AG08395 (cell line): ENCODE measurements around the gene ZFHX3.
"Not testable (repeated sequence)": the region's sequence is repeated elsewhere in the genome, so short reads cannot be mapped to it uniquely, and the experiment has no call there.

ENCODE experiments used
- DNase-seq: peaks from one replicate; pipeline ENCODE4 v3.0.0; 2012; ENCODE audit warnings: mixed read lengths, low spot score

ZFHX3 gene

DNA sequence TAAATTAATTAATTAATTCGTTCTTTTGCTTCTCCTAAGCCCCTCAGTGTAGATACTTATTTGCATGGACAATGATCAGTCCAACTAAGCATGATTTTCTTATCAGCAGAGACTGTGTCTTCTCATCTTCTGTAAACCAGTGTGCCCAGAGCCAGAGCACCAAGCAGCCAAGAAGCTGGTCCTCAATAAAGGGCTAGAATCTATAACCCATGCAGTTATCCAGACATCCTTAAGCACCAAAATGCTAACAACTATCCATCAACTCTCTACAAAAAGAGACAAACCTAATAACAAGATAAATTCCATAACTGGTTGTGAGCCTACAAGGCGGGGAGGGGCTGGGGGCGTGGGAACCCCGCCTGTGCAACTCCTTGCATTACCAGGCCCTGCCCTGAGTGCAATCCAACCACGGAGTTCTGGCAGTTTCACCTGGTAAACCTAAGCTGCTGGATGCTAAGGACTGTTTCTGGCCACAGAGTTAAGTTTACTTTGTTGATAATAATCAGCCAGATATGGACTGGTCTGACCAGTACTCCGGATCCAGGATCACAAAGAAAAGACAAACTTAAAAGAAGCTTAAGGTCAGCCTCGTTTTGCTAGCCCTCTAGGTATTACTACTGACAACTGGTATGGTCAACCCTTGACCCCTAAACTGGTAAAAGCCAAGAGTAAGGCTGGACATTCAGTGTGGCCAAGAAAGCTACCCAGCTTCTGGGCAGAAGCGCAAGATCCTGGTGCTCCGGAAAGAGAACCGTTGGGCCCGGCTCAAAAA lies 51.5 kb downstream of the ZFHX3 start:
- no peak for DNase-seq

DNA sequence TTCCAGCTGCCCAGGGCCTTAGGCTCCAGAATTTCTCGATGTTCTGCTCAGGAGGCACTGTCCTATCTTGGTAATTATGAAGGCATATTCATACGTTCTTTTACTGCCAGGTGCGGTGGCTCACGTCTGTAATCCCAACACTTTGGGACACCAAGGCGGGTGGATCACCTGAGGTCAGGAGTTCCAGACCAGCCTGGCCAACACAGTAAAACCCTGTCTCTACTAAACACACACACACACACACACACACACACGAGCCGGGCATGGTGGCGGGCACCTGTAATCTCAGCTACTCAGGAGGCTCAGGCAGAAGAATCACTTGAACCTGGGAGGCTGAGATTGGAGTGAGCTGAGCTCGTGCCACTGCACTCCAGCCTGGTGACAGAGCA lies 52.1 kb downstream of the ZFHX3 start:
- DNase-seq, result not testable (repeated sequence)

DNA sequence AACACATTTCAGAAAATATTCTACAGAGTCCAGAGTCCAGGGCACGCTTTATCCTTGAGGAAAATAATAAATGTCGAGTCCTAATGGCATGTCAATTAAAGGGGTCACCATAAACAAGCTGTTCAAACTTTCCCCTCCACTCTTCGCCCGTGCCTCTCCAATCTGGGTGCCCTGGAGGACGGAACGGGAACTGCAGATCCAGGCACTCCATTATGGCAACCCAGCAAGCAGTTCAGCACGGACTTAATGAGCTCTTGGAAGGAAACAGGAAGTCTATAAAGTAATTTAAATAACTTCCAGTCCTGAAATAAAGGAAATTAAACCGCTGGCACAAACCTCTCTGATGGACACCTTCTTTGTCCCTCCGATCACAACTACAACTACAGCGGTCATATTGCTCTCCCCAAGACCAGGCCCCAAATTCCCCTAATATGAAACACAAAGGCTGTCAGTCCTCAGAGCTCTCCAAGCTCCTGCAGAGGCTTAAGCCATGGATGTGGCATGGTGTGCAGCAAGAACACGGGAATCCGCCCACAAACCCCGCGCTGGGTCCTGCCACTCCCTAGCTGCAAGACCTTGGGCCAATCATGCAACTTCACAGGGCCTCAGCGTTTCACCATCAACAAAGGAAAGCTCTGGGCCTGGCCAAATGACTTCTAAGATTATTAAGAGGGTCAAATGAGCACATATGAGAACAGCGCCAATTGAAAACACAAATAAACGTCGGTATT lies 52.6 kb downstream of the ZFHX3 start:
- DNase-seq, result no peak

DNA sequence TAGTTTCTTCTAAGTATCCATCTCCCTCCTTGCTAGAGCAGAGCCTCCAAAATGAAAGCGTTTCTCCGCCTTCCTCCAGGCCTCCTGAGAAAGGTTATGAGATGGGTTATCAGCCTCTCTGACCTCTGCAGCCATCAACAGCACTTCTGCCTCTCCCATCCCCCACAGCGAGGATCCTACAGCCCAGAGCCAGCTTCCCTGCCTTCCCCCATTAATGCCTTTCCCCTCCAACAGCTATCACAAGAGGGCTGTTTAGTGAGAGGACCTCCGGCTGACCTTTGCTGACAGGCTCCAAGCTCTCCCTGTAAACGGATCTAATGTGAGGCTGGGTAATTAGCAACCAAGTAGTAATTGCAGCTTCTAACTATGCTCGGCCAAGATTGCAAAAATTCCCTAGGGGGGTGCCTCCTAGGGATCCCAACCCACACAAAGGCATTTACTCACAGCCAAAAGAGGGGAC lies 55.8 kb downstream of the ZFHX3 start:
- DNase-seq, result no peak

DNA sequence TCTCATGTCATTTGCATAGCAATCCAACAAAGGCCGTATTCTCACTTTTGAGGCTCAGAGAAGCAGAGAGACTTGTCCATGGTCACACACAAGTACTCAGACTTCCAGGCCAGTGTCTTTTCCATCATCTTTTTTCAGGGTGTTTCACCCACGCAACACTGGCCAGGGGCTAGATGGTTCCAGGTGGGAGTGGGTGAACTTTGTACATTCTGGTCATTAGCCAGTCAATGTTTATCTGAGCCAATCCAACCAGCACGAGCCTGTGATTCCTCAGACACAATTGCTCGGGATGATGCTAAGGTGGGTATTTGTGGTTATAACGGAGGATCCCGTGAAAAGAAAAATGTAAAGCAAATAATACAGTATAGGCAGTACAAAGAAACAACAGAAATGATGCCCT lies 56.3 kb downstream of the ZFHX3 start:
- no peak for DNase-seq

DNA sequence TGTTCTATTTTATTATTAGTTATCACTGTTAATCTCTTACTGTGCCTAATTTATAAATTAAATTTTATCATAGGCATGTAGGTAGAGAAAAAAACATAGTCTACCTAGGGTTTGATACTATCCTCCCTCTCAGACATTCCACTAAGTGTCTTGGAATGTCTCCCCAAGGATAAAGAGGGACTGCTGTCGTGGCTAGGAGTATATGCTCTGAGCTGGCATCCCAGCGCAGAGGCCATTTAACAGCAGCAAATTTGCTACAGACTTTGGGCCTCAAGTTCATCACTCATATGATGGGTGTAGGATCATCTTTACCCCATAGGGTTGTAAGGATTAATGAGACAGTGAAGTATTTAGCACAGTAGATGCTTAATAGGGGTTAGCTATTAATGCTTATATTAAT lies 56.7 kb downstream of the ZFHX3 start:
- DNase-seq, result no peak

DNA sequence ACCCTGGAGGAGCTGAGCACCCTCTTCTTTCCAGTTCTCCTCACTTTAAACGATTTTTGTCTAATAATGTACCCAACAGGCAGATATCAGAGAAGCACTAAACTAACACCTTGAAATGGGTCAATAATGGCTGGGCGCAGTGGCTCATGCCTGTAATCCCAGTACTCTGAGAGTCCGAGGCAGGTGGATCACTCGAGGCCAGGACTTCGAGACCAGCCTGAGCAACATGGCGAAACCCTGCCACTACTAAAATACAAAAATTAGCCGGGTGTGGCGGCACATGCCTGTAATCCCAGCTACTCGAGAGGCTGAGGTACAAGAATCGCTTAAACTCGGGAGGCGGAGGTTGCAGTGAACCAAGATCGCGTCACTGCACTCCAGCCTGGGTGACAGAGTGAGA lies 57.4 kb downstream of the ZFHX3 start:
- no peak for DNase-seq

DNA sequence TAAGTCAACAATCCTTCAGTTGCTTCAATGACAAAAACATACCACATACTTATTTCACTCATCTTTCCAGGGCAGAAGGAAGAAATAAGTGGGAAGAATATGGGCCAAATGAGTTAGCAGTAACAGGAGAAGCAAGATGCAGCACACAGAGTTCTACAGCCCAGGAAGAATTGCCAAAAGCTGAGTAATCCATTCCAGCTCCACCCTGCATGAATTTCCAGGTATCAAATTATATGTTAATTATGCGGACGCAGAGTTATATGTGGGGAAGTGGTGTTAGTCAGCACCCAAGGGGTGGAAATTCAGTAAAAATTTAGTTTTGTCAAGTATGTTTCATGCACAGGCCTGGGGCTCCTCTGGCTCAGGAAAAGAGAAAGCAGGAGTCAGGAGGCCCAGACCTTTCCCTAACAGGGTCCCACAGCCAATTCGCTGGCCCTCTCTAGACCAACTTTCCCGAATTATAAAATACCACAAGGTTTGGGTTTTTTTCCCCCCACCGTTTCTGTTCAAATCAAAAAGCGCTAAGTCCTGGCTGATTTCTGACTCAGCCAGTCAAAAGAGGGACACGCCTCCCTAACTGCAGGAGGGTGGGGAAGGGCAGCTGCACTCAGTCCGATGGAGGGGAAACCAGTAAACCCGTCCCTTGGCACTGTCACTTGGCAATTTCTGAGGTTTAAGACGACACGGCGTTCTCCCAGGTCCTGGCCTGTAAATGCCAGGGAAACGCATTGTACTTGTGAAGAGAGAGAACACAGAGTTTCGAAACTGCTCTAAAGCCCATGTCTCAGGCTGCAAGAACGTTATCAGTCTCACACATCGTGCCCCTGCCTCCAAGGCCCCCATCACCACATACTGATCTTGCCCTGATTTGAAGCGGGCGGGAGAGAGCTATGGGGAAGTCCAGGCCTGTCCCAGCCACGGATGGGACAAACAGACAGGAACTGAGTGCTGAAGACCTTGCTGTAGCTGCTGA lies 58.1 kb downstream of the ZFHX3 start:
- peak; percentile 80 for DNase-seq

DNA sequence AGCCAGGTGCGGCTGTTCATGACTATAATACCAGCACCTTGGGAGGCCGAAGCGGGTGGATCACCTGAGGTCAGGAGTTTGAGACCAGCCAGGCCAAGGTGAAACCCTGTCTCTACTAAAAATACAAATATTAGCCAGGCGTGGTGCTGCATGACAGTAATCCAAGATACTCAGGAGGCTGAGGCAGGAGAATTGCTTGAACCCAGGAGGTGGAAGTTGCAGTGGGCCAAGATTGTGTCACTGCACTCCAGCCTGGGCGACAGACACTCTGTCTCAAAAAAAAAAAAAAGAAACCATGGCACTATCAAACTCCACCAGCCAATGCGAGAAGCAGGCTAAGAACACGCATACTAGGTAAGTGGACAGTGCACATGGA lies 58.7 kb downstream of the ZFHX3 start:
- DNase-seq, result not testable (repeated sequence)

DNA sequence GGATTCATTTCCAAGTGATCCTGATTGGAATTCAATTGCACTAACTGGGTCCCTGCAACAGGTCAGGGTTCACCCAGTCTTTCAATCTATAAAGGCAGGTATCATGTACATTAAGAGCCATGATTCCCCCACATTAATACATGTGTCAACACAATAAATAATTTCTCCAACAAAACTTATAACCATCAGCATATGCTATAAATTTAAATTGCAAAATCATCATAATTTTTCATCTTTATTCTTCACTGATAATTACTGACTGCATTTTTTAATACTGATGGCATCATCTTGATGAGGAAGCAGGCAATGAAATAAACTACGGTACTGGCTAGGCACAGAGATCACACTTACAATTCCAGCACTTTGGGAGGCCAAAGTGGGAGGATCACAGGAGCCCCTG lies 59.4 kb downstream of the ZFHX3 start:
- no peak for DNase-seq

DNA sequence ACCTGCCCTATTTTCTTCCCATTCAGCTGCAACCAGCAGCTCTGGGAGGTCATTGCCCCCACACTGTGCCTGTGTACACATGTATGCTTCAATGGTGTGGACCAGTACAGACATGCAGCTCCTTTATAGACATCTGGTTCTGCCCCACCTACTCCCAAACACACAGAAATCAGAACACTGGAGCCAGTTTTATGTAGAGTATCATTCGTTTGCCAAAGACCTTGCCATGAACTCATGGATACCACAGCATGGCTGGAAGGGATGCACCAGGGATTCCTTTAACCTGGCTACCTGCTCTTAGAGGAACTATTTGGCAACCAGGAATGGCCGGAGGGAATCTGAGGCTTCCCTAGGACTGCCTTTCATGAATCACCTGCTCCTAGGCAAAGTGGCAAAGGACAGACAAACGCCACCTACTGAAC lies 60.4 kb downstream of the ZFHX3 start:
- no peak for DNase-seq

DNA sequence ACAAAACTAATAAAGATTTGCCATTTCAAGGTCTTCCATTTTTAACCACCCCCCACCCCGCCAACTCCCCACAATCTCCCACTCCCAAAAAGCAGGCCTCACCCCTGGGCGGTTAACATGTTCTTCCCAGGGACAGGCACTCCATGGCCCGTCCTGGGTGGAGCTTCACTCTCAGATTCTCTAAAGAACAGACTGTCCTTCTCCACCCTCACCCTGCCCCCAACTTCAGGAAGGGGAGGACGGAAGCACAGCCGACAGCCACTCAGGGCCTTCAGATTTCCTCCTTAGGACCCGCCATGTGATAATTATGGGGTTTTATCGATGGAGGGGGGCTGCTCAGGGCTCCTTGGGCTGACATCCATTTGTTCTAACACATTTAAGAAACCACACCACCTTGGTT lies 61.9 kb downstream of the ZFHX3 start:
- DNase-seq, result no peak

DNA sequence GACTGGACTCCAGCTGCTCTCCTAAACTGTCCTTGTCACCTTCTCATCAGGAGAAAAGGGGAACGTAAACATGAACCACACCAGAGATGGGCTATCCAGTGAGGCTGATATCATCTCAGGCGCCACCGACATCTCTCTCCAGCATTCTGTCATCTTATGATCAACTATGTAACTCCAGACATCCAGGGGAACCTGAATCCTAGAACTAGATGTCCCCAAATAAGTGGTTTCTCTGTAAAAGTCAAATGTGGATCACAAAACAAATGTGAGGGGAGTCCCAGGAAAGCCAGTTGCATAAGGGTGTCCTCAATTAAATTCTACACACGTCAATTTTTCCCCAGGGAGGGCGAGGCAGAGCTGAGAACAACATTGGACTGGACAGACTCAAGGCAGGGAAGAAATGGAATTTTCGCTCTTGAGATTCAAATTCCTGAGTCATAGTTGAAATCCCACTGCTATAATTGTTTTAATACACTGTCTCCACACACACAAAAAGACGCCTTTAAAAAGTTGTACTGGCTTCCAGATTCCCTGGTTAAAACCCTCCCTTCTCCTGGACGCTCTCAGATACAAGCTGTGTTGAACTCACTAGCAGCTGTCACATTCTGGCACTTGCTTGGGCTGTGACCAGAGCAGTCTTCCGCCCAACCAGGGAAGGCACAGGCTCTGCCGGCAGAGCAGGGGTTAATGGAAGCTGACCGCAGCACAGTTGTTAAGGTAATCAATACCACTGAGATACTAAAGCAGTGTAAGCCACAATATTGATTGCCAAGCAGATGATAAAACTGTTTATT lies 62.6 kb downstream of the ZFHX3 start:
- DNase-seq, result peak; percentile 82

DNA sequence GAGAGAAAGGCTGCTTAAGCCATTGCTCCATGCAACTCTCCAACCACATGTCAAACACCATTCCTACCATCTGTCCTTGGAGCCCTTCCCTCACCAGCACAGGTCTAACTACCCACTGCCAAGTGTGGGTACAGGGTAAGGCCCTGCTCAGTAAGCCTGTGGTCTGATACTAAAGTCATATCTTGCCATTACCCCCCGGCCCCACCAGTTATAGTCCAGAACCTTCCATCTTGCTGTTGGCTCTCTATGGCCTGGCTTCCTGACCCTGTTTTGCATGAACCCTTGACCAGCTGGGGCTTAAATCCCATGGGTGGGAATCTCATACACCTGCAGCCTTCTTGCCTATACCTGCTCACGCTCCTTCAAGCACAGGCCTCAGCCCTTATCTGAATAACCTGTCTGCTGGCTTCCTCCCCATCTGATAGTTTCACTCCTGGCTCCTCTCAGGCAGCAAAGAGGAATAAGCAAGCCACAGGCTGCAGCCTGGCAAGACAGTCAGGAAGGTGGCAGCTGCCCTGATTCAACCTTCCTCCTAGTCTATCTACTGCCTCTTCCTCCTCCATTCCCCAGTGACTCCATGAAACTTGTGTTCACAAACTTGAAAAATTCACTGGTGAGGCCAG lies 64.1 kb downstream of the ZFHX3 start:
- DNase-seq, result no peak

DNA sequence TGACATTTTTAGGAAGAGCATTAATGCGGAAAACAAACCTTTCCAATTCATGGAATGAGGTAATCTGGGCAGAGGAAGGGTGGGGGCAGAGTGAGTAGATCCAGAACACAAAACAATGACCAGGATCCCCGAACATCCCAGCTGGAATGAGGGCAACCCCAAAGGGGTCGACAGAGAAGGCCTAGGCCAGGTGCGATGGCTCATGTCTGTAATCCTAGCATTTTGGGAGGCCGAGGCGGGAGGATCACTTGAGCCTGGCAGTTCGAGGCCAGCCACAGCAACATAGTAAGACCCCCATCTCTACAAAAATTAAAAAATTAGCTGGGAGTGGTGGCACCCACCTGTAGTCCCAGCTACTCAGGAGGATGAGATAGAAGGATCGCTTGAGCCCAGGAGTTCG lies 64.7 kb downstream of the ZFHX3 start:
- no peak for DNase-seq

DNA sequence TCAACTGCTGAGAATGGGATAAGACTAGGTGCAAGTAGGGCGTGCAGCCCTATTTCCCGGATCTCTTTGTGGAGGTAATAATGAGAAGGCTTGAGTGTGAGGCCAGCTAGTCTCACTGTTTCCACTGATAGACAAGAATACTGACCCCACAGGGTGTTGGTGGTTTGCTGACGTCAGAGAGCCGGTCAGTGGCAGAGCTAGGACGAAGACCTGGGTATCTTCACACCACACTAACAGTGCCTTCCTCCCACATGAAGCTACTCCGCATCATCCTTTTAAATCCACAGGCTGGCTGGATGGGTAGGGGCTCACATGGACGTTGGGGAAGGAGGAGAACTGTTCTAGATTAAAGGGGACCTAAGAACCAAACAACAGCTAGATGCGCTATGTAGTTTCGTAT lies 68.0 kb downstream of the ZFHX3 start:
- no peak for DNase-seq

DNA sequence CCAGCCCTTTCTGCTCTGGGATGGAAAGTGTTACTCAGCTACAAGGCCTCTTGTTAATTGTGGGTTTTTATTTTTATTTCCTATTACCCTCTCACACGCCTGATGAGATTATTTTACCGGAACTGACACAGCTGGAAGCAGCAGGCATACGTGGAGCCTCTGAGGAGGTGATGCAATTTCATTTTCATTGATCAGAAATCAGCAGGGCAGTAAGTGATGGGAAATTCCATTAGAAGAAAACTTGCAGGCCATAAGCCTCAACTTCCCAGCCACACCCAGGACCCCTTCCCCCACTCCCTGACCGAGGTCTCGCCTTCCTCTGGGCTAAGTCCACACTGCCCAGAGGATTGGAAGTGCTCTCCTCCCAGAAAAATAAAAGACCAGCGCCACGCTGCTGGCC lies 69.7 kb downstream of the ZFHX3 start:
- DNase-seq, result no peak

DNA sequence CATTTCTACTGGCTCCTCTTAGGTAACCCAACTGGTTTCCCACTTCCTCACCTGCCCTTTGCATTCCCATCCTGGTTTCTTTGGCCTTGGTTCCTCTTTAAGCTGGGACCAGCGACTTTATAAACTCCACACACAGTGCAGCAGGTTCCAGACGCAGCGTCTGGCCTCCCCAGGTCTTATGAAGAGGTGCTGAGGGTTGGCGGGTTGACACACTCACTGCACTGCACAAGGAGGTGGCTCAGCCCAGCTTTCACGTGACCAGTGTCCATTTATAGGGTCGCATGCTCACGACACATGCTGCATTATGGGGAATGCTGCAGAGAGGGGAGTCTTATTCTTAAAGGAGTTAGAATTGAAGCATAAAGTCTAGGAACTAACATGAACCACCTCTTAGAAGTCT lies 70.8 kb downstream of the ZFHX3 start:
- DNase-seq, result no peak

DNA sequence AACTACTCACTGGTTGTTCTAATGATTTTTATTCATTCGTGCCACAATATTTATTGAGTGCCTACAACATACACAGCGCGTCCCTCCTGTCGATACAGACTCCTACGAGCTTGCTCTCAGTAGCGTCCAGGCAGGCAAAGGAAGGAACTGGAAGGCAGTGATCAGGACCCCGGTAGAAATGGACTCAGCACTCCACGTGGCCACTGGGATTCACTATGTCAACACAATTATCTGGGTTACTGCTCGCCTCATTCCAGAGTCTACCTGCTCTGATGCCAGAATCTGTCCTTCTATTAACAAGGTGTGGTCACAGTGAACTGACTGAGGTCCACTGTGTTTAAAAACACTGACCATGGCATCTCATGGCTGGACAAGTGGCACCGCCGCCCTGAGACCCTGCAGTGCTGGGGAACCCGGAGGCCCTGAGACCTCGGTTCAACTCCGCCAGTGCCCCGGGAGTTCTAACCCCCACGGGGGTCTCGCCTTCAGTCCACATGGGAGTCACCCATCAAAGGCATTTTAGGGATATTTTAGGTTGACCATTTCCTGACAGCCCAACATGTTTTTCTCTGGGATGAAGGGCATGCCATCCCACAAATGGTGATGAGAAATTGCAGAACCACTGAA lies 71.4 kb downstream of the ZFHX3 start:
- no peak for DNase-seq

DNA sequence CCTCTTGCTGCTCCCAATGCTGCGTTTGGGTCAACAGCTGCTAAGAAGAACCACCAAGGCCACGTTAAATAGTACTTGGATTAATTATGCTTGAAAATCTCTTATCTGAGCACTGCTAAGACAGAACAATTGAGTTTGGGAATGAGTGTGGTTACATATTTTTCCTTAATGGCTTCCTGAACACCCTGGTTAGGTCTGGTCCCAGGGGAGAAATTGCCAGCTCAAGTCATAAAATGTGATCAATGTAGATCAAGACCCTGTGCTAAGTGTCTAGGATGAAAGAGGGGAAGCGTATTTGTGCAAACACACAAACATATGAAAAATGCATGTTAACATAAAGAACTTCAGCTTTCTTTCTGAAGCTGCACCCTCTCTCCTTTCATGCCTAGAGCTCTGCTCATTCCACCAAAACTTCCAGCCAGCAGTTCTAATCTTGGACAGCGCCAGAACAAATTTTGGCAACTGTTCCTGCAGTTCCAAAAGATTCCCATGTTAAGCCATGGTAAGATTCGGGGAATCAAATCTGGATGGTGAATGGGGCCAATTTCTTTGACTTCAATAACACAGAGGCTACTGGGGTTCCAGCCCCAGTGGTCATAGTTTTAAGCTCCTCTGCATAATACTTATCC lies 72.0 kb downstream of the ZFHX3 start:
- DNase-seq, result no peak
